ENCODE measurements around the gene PNMA8B. TPM values are rescaled to one million over a fixed set of nuclear protein-coding genes. Genes with fewer than 3 reads are reported as not detected.

PNMA8B gene
- total and polyA plus RNA-seq, 2 donors (not counting 3 experiments of a cell fraction or from before 2014, with no cell fraction given) = 0.11 TPM; not detected in 1

DNA sequence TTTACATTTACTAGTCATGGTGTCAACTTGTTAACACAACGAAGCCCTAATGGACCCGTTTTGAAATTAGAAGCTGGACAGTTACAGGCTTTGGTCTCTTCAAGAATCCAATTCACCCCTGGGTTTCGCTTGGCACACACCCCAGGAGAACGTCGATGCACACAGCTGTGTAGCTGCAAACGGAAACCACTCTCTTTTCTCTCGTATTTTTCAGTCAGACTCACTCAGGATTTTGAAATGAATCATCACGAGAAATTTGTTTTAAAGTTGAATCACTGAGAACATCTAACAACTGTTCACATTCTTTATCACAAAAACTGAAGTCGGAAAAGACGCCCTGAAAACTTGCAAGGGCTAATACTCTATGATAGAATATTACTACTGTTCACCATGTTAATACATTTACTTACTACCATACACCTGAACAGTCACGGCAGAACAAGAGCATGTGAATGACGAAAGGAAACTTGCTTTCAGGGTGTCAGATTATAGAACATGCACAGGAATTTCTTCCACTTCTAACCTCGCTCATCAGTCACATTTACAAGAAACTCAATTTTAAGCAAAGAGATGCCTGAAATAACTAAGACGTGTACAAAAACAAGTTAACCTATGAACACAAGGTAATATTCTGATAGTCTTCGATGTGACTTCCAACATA lies 29.0 kb downstream of the PNMA8B start:
- intact Hi-C loops (cut with micrococcal nuclease) (no loop called here), dilution Hi-C loops (cut with MboI; ENCODE audit: extremely low pct_ligation_motif_present, low sequenced_read_pairs) (no loop called here)
- POLR2A ChIA-PET = no interaction called here
- Histone ChIP-seq H3K27ac (ENCODE audit: insufficient read depth, low read depth, low read length) (no peak overlapping the region), H3K36me3 (ENCODE audit: control insufficient read depth in 2 of 2, extremely low read depth in 1 of 2, insufficient read depth in 2 of 2, low read length in 2 of 2) (no peaks in the 10 kb centered on the region), H3K4me1 (ENCODE audit: control insufficient read depth, extremely low read depth, insufficient read depth, low read length) (no peaks in the 10 kb centered on the region), H3K9me1 (replicated peaks; ENCODE audit: control insufficient read depth, extremely low read depth, insufficient read depth, low read length) (no peaks in the 10 kb centered on the region), H3K27me3 (ENCODE audit: control insufficient read depth in 2 of 2, insufficient read depth in 2 of 2, low read length in 2 of 2) (peaks cover 0 to 2% of the 10 kb centered on the region in 2 experiments), H4K20me1 (replicated peaks; ENCODE audit: control insufficient read depth, extremely low read depth, insufficient read depth, low read length) (no peaks in the 10 kb centered on the region), H3K79me2 (ENCODE audit: control insufficient read depth, insufficient read depth, low read length) (no peaks in the 10 kb centered on the region), H3K9ac (replicated peaks; ENCODE audit: extremely low read depth, insufficient read depth, low read length) (no peak overlapping the region), H2AFZ (ENCODE audit: low read depth, low read length) (no peak overlapping the region), H3K9me3 (replicated peaks; ENCODE audit: control insufficient read depth, insufficient read depth, low read length) (no peaks in the 10 kb centered on the region), H3K4me2 (ENCODE audit: insufficient read depth, low read length) (no peak overlapping the region), H3K4me3 (replicated peaks in 1 of 3; ENCODE audit: insufficient read depth in 1 of 3, low read depth in 1 of 3, low read length in 3 of 3) (no peak overlapping the region)
- no peak for DNase-seq (ENCODE audit: low read depth, low spot score)
- no TSS peak for BruUV-seq (replicated peaks)
- no peak for TF ChIP-seq JUN (IDR thresholded peaks at IDR 0.05; ENCODE audit: borderline replicate concordance, insufficient read depth, insufficient read length, low read depth)
- TF ChIP-seq, protein P1, sequence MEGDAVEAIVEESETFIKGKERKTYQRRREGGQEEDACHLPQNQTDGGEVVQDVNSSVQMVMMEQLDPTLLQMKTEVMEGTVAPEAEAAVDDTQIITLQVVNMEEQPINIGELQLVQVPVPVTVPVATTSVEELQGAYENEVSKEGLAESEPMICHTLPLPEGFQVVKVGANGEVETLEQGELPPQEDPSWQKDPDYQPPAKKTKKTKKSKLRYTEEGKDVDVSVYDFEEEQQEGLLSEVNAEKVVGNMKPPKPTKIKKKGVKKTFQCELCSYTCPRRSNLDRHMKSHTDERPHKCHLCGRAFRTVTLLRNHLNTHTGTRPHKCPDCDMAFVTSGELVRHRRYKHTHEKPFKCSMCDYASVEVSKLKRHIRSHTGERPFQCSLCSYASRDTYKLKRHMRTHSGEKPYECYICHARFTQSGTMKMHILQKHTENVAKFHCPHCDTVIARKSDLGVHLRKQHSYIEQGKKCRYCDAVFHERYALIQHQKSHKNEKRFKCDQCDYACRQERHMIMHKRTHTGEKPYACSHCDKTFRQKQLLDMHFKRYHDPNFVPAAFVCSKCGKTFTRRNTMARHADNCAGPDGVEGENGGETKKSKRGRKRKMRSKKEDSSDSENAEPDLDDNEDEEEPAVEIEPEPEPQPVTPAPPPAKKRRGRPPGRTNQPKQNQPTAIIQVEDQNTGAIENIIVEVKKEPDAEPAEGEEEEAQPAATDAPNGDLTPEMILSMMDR (IDR thresholded peaks at IDR 0.05; ENCODE audit: extremely low read depth in 1 of 2, insufficient read depth in 1 of 2, low read depth in 1 of 2, low read length in 2 of 2) = no peak
- no peak for TF ChIP-seq GATA2 (IDR thresholded peaks at IDR 0.05; ENCODE audit: insufficient read depth, insufficient read length, low read depth, low read length)
- TF ChIP-seq MAX (IDR thresholded peaks at IDR 0.05; ENCODE audit: insufficient read depth, insufficient read length) = no peak
- TF ChIP-seq FOS (IDR thresholded peaks at IDR 0.05; ENCODE audit: borderline replicate concordance, insufficient read depth, low read length) = no peak
- TF ChIP-seq POLR2A (IDR thresholded peaks at IDR 0.05; ENCODE audit: low read depth, low read length) = no peak
- TF ChIP-seq POLR2AphosphoS5 (IDR thresholded peaks at IDR 0.05; ENCODE audit: insufficient read depth, low read depth, low read length) = no peak
- no peak for TF ChIP-seq EZH2 (IDR thresholded peaks at IDR 0.05; ENCODE audit: borderline replicate concordance, low read depth, low read length, severe bottlenecking)
- no peak for TF ChIP-seq MYC (IDR thresholded peaks at IDR 0.05; ENCODE audit: low read depth, low read length)
- CTCF ChIA-PET = interaction anchor here (1.2 kb wide), 1 partner anchor 9 kb away, joined by 3 read pairs; no protein-coding TSS in a partner anchor
- FAIRE-seq = no peak

All from endothelial cell of umbilical vein (primary cell).